Tibial artery (tissue), 4 donors: ENCODE results near the gene SH3BP2.
A peak's percentile ranks its signal among the peaks of the same experiment; 100 is the strongest.

Source experiments
- DNase-seq, 2 donors: peaks; one replicate each; pipeline ENCODE4 v3.0.0-alpha.2; 2019
- H3K27ac ChIP-seq, 2 donors: fragments of 200-600 bp; sonication (generic) in 1 of 2; 1 replicate in 1 of 2; 2 replicates in 1 of 2; pipeline ENCODE4 v1.5.1; 2018 to 2019; ENCODE audit warnings: mild to moderate bottlenecking in 1 of 2
- H3K27me3 ChIP-seq, 2 donors: fragments of 200-600 bp; sonication (generic) in 1 of 2; one replicate each; pipeline versions ENCODE4 v1.5.1 to v1.6.0; 2016 to 2019
- H3K36me3 ChIP-seq, 3 donors: fragments of 200-600 bp; sonication (generic) in 2 of 3; one replicate each; pipeline ENCODE4 v1.5.1; 2016 to 2019; ENCODE audit warnings: mild to moderate bottlenecking in 2 of 3
- H3K4me1 ChIP-seq, 4 donors: fragments of 200-600 bp; sonication (generic) in 2 of 4; 1 replicate in 3 of 4; 2 replicates in 1 of 4; pipeline ENCODE4 v1.5.1; 2016 to 2019
- H3K4me3 ChIP-seq, 2 donors: fragments of 200-600 bp; sonication (generic) in 1 of 2; 1 replicate in 1 of 2; 2 replicates in 1 of 2; pipeline ENCODE4 v1.5.1; 2018 to 2019; ENCODE audit warnings: mild to moderate bottlenecking in 2 of 2
- H3K9me3 ChIP-seq, 3 donors: fragments of 200-600 bp; sonication (generic) in 1 of 3; one replicate each; pipeline ENCODE4 v1.5.1; 2016 to 2019
- CTCF ChIP-seq, 2 experiments: fragments of 200-600 bp in 1 of 2; fragments of 450-650 bp in 1 of 2; IDR thresholded peaks; one replicate each; pipeline ENCODE4 v1.5.1; 2017 to 2019; ENCODE audit warnings: antibody characterized with exemption in 2 of 2, mild to moderate bottlenecking in 1 of 2, moderate library complexity in 1 of 2
- intact Hi-C: fragments of 100-400 bp; cut with DNase I; formaldehyde crosslinking; loops from one replicate; pipeline ENCODE4 v1.15.0; 2023; ENCODE audit warnings: low total_unique reads

Gene SH3BP2

GRCh38 chr4:2809610-2810180 lies 16.8 kb downstream of the SH3BP2 start:
- TF ChIP-seq CTCF (IDR thresholded peaks at IDR 0.05) = no peak
- Histone ChIP-seq H3K27ac (no peak overlapping the region), H3K36me3 (peaks cover 0 to 7% (median 0%) of the 10 kb centered on the region in 3 donors), H3K27me3 (no peaks in the 10 kb centered on the region), H3K4me3 (no peak overlapping the region), H3K4me1 (peaks cover 0 to 40% (median 22%) of the 10 kb centered on the region in 4 donors), H3K9me3 (no peaks in the 10 kb centered on the region)
- DNase-seq = no peak
- intact Hi-C loops = no loop called here

- Histone ChIP-seq H3K4me1 (peaks cover 0 to 33% (median 19%) of the 10 kb centered on the region in 4 donors), H3K36me3 (peaks cover 0 to 7% (median 0%) of the 10 kb centered on the region in 3 donors), H3K27me3 (no peaks in the 10 kb centered on the region), H3K4me3 (no peak overlapping the region), H3K27ac (no peak overlapping the region), H3K9me3 (no peaks in the 10 kb centered on the region)
- DNase-seq = no peak
- intact Hi-C loops = no loop called here
- no peak for TF ChIP-seq CTCF (IDR thresholded peaks at IDR 0.05)
These were observed 17.5 kb downstream of the SH3BP2 start for GRCh38 chr4:2810388-2810787.

GRCh38 chr4:2811830-2812611 lies 19.1 kb downstream of the SH3BP2 start:
- H3K9me3 ChIP-seq = peaks cover 0 to 4% (median 0%) of the 10 kb centered on the region in 3 donors
- H3K36me3 ChIP-seq = peaks cover 0 to 7% (median 0%) of the 10 kb centered on the region in 3 donors
- no peaks in the 10 kb centered on the region for H3K27me3 ChIP-seq
- peak overlapping the region; percentile 24 to 32 for H3K4me3 ChIP-seq
- intact Hi-C loops = no loop called here
- DNase-seq = peak; percentile 76 to 85
- peaks cover 0 to 19% (median 8%) of the 10 kb centered on the region in 4 donors for H3K4me1 ChIP-seq
- TF ChIP-seq CTCF (IDR thresholded peaks at IDR 0.05) = no peak
- peak overlapping the region in 1 of 2 donors; percentile 33 for H3K27ac ChIP-seq

- TF ChIP-seq CTCF (IDR thresholded peaks at IDR 0.05) = no peak
- Histone ChIP-seq H3K9me3 (peaks cover 0 to 4% (median 0%) of the 10 kb centered on the region in 3 donors), H3K27ac (peak overlapping the region in 1 of 2 donors; percentile 33), H3K4me3 (peak overlapping the region; percentile 24 to 32), H3K4me1 (peaks cover 0 to 18% (median 9%) of the 10 kb centered on the region in 4 donors), H3K36me3 (peaks cover 0 to 7% (median 0%) of the 10 kb centered on the region in 3 donors), H3K27me3 (peaks cover 0 to 2% of the 10 kb centered on the region in 2 donors)
- DNase-seq = no peak
- intact Hi-C loops = no loop called here
These were observed 19.9 kb downstream of the SH3BP2 start for GRCh38 chr4:2812612-2813354.
